ENCODE results near the gene DLX3.

DLX3 gene

DNA sequence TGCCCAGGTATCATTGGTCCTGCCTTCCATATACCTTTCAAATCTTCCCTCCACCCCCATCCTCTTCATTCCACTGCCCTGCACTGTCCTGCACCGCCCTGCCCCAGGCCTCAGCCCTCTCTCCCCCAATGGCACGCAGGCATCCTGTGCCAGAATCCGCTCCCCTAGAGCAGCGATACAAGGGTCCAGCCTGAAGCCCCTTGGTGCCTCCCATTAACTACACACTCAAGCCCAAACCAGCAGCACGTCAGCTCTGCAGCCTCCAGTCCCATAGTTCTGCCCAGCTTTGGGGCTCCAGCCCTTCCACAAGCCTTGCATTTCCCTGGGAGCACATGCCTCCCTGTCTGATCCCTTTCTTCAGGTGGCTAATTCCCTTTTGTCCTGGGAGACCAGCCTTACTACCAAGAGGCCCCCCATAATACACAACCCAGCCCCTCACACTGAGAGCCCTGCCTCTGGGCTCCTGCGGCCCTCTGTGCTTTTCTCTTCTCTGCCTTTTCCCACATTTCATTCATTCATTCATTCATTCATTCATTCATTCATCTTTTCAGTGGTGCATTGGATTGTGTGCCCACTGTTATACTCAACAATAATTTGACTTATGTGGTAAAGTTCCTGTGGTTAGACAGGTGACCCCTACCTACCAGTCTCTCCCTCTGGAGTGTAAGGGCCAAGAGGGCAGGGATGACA, 26.8 kb upstream of the DLX3 start:
- H3K36me3 ChIP-seq (ENCODE audit: insufficient read depth, low read length), result no peaks in the 10 kb centered on the region

DNA sequence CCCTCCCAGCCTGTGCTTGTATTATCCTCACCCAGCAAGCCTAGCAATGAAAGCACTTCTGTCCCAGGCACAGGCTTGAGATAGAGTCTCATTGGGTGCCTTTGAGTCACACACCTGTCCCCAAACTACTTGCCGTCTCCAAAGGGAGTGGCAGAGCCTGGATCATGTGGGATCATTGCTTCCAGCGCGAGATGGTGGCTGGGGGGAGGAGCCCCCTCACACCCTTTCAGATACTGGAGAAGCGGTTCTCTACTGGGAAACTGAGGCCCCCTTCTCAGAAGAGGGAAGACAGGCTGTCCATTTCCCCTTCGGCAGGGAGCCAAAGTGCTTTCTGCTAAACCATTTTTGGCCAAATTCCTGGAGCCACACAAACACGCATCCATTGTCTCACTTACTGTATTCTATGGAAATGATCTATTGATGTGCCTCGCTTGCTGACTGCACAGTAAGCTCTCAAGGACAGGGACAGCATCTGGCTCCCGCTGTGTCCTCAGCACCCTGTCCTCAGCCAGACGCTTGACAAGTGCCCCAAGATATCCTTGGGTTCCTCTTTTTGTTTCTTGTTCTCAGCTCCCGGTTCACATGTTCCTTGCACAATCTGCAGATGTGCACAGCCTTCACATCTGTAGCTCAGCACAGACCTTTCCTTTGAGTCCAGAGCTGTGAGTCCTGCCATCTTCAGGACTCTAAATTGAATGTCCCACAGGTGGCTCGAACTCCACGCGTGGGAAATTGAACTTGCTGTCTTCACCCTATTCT, 26.0 kb upstream of the DLX3 start:
- no peak overlapping the region for H3K27ac ChIP-seq
- DNase-seq (ENCODE audit: low read depth, low spot score), result no peak
- H3K9ac ChIP-seq (ENCODE audit: insufficient read length), result no peak overlapping the region
- TF ChIP-seq FOXP2 (optimal IDR thresholded peaks at IDR 0.05; ENCODE audit: control extremely low read depth, extremely low read length, insufficient read depth), result no peak
- TF ChIP-seq POLR2AphosphoS5 (IDR thresholded peaks at IDR 0.05; ENCODE audit: borderline replicate concordance, low read depth, low read length), result no peak
- no peak for TF ChIP-seq EZH2 (IDR thresholded peaks at IDR 0.05)
- no peaks in the 10 kb centered on the region for H3K36me3 ChIP-seq (ENCODE audit: insufficient read depth, low read length)
- H3K9me3 ChIP-seq (ENCODE audit: low read depth, low read length), result no peaks in the 10 kb centered on the region
- H3K4me3 ChIP-seq, result no peak overlapping the region

More for the DNA sequence above, 26.8 kb upstream of the DLX3 start:
- Histone ChIP-seq H3K9me3 (ENCODE audit: low read depth, low read length) (no peaks in the 10 kb centered on the region), H3K9ac (ENCODE audit: insufficient read length) (no peak overlapping the region), H3K4me3 (no peak overlapping the region), H3K27ac (no peak overlapping the region)
- DNase-seq (ENCODE audit: low read depth, low spot score), result no peak
- TF ChIP-seq POLR2AphosphoS5 (IDR thresholded peaks at IDR 0.05; ENCODE audit: borderline replicate concordance, low read depth, low read length) (no peak), EZH2 (IDR thresholded peaks at IDR 0.05) (no peak), FOXP2 (optimal IDR thresholded peaks at IDR 0.05; ENCODE audit: control extremely low read depth, extremely low read length, insufficient read depth) (no peak)

DNA sequence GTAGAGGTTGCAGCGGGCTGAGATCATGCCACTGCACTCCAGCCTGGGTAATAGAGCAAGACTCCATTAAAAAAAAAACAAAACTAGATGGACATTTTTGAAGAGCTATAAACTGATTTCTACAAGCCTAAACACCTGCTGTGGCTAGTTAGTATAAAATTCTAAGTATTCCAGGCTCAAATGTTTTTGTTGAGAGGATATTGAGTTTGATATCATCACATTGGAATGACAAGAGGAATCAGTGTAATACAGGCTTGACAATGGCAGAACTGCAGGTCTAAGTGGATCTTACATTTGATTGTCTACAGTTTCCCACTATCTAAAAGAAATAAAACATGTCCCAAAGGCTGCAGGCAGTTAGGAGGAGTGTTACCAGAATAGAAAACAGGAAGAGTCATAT, 23.9 kb upstream of the DLX3 start:
- Histone ChIP-seq H3K36me3 (ENCODE audit: insufficient read depth, low read length) (no peaks in the 10 kb centered on the region), H3K4me3 (no peak overlapping the region), H3K9ac (ENCODE audit: insufficient read length) (no peak overlapping the region), H3K9me3 (ENCODE audit: low read depth, low read length) (no peaks in the 10 kb centered on the region), H3K27ac (no peak overlapping the region)
- TF ChIP-seq EZH2 (IDR thresholded peaks at IDR 0.05) (no peak), POLR2AphosphoS5 (IDR thresholded peaks at IDR 0.05; ENCODE audit: borderline replicate concordance, low read depth, low read length) (no peak), FOXP2 (optimal IDR thresholded peaks at IDR 0.05; ENCODE audit: control extremely low read depth, extremely low read length, insufficient read depth) (no peak)
- DNase-seq (ENCODE audit: low read depth, low spot score), result no peak

DNA sequence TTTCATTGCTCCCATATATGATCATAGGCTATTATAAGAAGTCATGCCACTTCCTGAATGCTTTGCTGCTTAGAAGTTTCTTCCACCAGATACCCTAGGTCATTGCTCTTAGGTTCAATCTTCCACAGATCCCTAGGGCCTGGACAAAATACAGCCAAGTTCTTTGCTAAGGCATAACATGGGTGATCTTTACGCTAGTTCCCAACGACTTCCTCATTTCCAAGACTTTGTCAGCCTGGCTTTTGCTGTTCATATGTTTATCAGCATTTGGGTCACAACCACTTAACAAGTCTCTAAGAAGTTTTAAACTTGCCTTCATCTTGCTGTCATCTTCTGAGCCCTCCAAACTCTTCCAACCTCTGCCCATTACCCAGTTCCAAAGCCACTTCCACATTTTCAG, 20.1 kb upstream of the DLX3 start:
- TF ChIP-seq FOXP2 (optimal IDR thresholded peaks at IDR 0.05; ENCODE audit: control extremely low read depth, extremely low read length, insufficient read depth), result no peak
- no peak for TF ChIP-seq POLR2AphosphoS5 (IDR thresholded peaks at IDR 0.05; ENCODE audit: borderline replicate concordance, low read depth, low read length)
- TF ChIP-seq EZH2 (IDR thresholded peaks at IDR 0.05), result no peak
- no peak for DNase-seq (ENCODE audit: low read depth, low spot score)
- no peaks in the 10 kb centered on the region for H3K36me3 ChIP-seq (ENCODE audit: insufficient read depth, low read length)
- no peak overlapping the region for H3K27ac ChIP-seq
- H3K9ac ChIP-seq (ENCODE audit: insufficient read length), result no peak overlapping the region
- H3K4me3 ChIP-seq, result no peak overlapping the region
- H3K9me3 ChIP-seq (ENCODE audit: low read depth, low read length), result no peaks in the 10 kb centered on the region; the same call in 1 of the 2 replicates

DNA sequence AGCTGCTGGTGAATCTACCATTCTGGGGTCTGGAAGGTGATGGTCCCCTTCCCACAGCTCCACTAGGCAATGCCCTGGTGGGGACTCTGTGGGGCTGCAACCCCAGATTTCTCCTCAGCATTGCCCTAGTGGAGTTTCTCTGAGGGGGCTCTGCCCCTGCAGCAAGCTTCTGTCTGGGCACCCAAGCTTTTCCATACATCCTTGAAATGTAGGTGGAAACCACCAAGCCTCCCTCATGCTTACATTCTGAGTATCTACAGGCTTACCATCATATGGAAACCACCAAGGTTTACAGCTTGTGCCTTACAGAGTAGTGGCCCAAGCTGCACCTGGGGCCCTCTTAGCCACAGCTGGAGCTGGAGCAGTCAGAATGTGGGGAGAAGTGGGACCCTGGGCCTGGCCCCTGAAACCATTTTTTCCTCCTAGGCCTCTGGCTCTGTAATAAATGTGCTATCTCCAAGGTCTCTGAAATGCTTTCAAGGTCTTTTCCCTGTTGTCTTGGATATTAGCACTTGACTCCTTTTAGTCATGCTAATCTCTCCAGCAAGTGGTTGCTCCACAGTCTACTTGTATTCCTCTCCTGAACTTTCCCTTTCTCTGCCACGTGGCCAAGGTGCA, 19.6 kb upstream of the DLX3 start:
- no peak for DNase-seq (ENCODE audit: low read depth, low spot score)
- H3K4me3 ChIP-seq, result no peak overlapping the region

DNA sequence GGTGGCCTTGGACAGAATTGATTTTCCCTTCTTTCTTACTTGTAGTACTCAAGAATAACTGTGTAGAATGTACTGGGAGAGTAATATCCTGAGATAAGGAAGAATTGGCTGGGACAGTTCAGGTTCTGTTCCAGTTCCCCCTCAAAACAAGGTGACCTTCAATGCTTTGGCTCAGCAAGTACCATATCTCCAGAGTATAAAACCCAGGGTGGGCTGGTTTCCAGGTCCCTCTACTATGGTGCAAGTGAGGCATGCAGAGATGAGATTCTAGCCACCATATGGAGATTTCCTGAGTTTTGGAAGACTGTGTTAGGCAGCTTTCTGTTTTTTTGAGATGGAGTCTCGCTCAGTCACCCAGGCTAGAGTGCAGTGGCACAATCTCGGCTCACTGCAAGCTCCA, 18.1 kb upstream of the DLX3 start:
- no peak overlapping the region for H3K27ac ChIP-seq
- H3K36me3 ChIP-seq (ENCODE audit: insufficient read depth, low read length), result no peaks in the 10 kb centered on the region
- DNase-seq (ENCODE audit: low read depth, low spot score), result no peak
- H3K9ac ChIP-seq (ENCODE audit: insufficient read length), result no peak overlapping the region
- no peak for TF ChIP-seq EZH2 (IDR thresholded peaks at IDR 0.05)
- H3K9me3 ChIP-seq (ENCODE audit: low read depth, low read length), result no peaks in the 10 kb centered on the region; the same call in 1 of the 2 replicates
- H3K4me3 ChIP-seq, result no peak overlapping the region

More for the DNA sequence above, 19.6 kb upstream of the DLX3 start:
- Histone ChIP-seq H3K36me3 (ENCODE audit: insufficient read depth, low read length) (no peaks in the 10 kb centered on the region), H3K27ac (no peak overlapping the region), H3K9me3 (ENCODE audit: low read depth, low read length) (no peaks in the 10 kb centered on the region; the same call in 1 of the 2 replicates), H3K9ac (ENCODE audit: insufficient read length) (no peak overlapping the region)
- no peak for TF ChIP-seq EZH2 (IDR thresholded peaks at IDR 0.05)
- no peak for TF ChIP-seq FOXP2 (optimal IDR thresholded peaks at IDR 0.05; ENCODE audit: control extremely low read depth, extremely low read length, insufficient read depth)
- no peak for TF ChIP-seq POLR2AphosphoS5 (IDR thresholded peaks at IDR 0.05; ENCODE audit: borderline replicate concordance, low read depth, low read length)

DNA sequence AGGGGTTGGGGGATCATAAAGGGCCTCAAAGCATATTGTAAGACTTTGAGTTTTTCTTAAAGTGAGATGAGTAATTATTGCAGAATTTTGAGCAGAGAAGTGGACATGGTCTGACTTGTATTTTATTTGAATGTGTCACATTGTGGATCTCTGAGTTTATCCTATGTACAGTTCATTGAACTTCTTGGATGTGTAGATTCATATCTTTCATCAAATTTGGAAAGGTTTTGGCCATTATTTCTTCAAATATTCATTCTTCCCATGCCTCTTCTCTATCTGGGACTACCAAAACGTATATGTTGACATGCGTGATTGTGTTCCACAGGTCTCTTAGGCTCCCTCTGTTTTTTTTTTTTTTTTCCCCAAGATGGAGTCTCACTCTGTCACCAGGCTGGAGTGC, 14.3 kb upstream of the DLX3 start:
- Histone ChIP-seq H3K9ac (ENCODE audit: insufficient read length) (no peak overlapping the region), H3K4me3 (no peak overlapping the region), H3K9me3 (ENCODE audit: low read depth, low read length) (no peaks in the 10 kb centered on the region; the same call in 1 of the 2 replicates), H3K36me3 (ENCODE audit: insufficient read depth, low read length) (no peaks in the 10 kb centered on the region), H3K27ac (no peak overlapping the region)
- DNase-seq (ENCODE audit: low read depth, low spot score), result no peak
- TF ChIP-seq POLR2AphosphoS5 (IDR thresholded peaks at IDR 0.05; ENCODE audit: borderline replicate concordance, low read depth, low read length), result no peak
- TF ChIP-seq EZH2 (IDR thresholded peaks at IDR 0.05), result no peak
- TF ChIP-seq FOXP2 (optimal IDR thresholded peaks at IDR 0.05; ENCODE audit: control extremely low read depth, extremely low read length, insufficient read depth), result no peak

DNA sequence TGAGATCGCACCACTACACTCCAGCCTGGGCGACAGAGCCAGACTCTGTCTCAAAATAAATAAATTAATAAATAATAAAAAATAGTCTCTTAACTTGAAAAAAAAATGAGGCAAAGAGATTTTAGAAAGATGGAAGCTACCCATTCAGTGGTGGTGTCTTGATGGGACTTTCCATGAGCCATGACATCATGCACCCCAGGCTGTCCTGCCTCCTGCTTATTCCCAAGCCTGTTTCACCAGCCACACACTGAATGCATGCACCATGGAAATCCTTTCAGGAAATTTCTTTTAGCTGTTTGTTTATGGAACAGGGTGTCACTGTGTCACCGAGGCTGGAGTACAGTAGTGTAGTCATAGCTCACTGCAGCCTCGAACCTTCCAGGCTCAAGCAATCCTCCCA, 8.9 kb upstream of the DLX3 start:
- no peak overlapping the region for H3K9ac ChIP-seq (ENCODE audit: insufficient read length)
- H3K4me3 ChIP-seq, result no peak overlapping the region
- no peak overlapping the region for H3K27ac ChIP-seq
- TF ChIP-seq EZH2 (IDR thresholded peaks at IDR 0.05) (no peak), POLR2AphosphoS5 (IDR thresholded peaks at IDR 0.05; ENCODE audit: borderline replicate concordance, low read depth, low read length) (no peak), FOXP2 (optimal IDR thresholded peaks at IDR 0.05; ENCODE audit: control extremely low read depth, extremely low read length, insufficient read depth) (no peak)
- no peak for DNase-seq (ENCODE audit: low read depth, low spot score)
- H3K9me3 ChIP-seq (ENCODE audit: low read depth, low read length), result no peaks in the 10 kb centered on the region
- H3K36me3 ChIP-seq (ENCODE audit: insufficient read depth, low read length), result no peaks in the 10 kb centered on the region
